Neuronal stem cell (in vitro differentiated cells): ENCODE data around the gene NR1D2.

Experiments used
- DNase-seq: peaks from one replicate; pipeline ENCODE4 v3.0.0-alpha.2; 2013; ENCODE audit warnings: low spot score
- H2AFZ ChIP-seq: one replicate; pipeline ENCODE4 v1.6.1; 2013; ENCODE audit warnings: mild to moderate bottlenecking, low read length, inconsistent platforms
- H2AK5ac ChIP-seq: 2 replicates; pipeline ENCODE4 v1.6.1; 2013; ENCODE audit warnings: low read depth, mild to moderate bottlenecking, inconsistent platforms, low read length, moderate library complexity, mixed read lengths
- H2BK120ac ChIP-seq: 2 replicates; pipeline ENCODE4 v1.6.1; 2013; ENCODE audit warnings: low read depth, mild to moderate bottlenecking, inconsistent platforms, low read length, moderate library complexity, mixed read lengths
- H2BK12ac ChIP-seq: one replicate; pipeline ENCODE4 v1.6.1; 2013; ENCODE audit warnings: low read length, inconsistent platforms
- H2BK15ac ChIP-seq: 2 replicates; pipeline ENCODE4 v1.6.1; 2013; ENCODE audit warnings: mild to moderate bottlenecking, low read length, inconsistent platforms, mixed read lengths
- H2BK5ac ChIP-seq: one replicate; pipeline ENCODE4 v1.6.1; 2013; ENCODE audit warnings: inconsistent platforms, mild to moderate bottlenecking, low read length, moderate library complexity
- H3K14ac ChIP-seq: one replicate; pipeline ENCODE4 v1.6.1; 2013; ENCODE audit warnings: low read length, inconsistent platforms
- H3K18ac ChIP-seq: 2 replicates; pipeline ENCODE4 v1.6.1; 2013; ENCODE audit warnings: low read length, inconsistent platforms
- H3K23ac ChIP-seq: 2 replicates; pipeline ENCODE4 v1.6.1; 2013; ENCODE audit warnings: low read depth, mild to moderate bottlenecking, mixed read lengths, low read length, inconsistent platforms; ENCODE audit not compliant: poor library complexity
- H3K27ac ChIP-seq: replicated peaks from 3 replicates; pipeline ENCODE4 v1.5.1; 2013; ENCODE audit warnings: low read length, inconsistent platforms
- H3K27me3 ChIP-seq, 3 experiments: 2 replicates each; pipeline ENCODE4 v1.6.1; 2013; ENCODE audit warnings: low read length in 3 of 3, mild to moderate bottlenecking in 2 of 3, inconsistent platforms in 1 of 3, low read depth in 1 of 3, mixed read lengths in 1 of 3, moderate library complexity in 1 of 3; ENCODE audit not compliant: control insufficient read depth in 3 of 3, insufficient read depth in 3 of 3
- H3K36me3 ChIP-seq, 2 donors: replicated peaks in 1 of 2; 2 replicates each; pipeline ENCODE4 v1.6.1; 2013; ENCODE audit warnings: low read length in 2 of 2; ENCODE audit not compliant: control insufficient read depth in 2 of 2, insufficient read depth in 2 of 2
- H3K4ac ChIP-seq: 2 replicates; pipeline ENCODE4 v1.6.1; 2013; ENCODE audit warnings: inconsistent platforms, mild to moderate bottlenecking, low read length, moderate library complexity
- H3K4me1 ChIP-seq, 2 donors: 1 replicate in 1 of 2; 2 replicates in 1 of 2; pipeline ENCODE4 v1.6.1; 2013; ENCODE audit warnings: low read length in 2 of 2, low read depth in 1 of 2; ENCODE audit not compliant: control insufficient read depth in 2 of 2, insufficient read depth in 1 of 2
- H3K4me2 ChIP-seq: one replicate; pipeline ENCODE4 v1.6.1; 2013; ENCODE audit warnings: mild to moderate bottlenecking, low read length, inconsistent platforms; ENCODE audit not compliant: insufficient read depth, poor library complexity, severe bottlenecking
- H3K4me3 ChIP-seq, 2 donors: 2 replicates each; pipeline ENCODE4 v1.5.1; 2013; ENCODE audit warnings: low read length in 2 of 2, mild to moderate bottlenecking in 2 of 2, inconsistent platforms in 1 of 2, moderate library complexity in 1 of 2
- H3K79me1 ChIP-seq: one replicate; pipeline ENCODE4 v1.6.1; 2013; ENCODE audit warnings: low read depth, mild to moderate bottlenecking, inconsistent platforms, low read length, moderate library complexity
- H3K9ac ChIP-seq: one replicate; pipeline ENCODE4 v1.6.1; 2013; ENCODE audit warnings: mild to moderate bottlenecking, low read depth, low read length, inconsistent platforms; ENCODE audit not compliant: poor library complexity
- H3K9me3 ChIP-seq, 2 donors: replicated peaks in 1 of 2; 2 replicates each; pipeline versions ENCODE3 to v1.6.1; 2013; ENCODE audit warnings: low read length in 2 of 2, mild to moderate bottlenecking in 2 of 2, inconsistent platforms in 1 of 2, low read depth in 1 of 2, mixed read lengths in 1 of 2, moderate library complexity in 1 of 2; ENCODE audit not compliant: control insufficient read depth in 2 of 2, insufficient read depth in 1 of 2
- H4K8ac ChIP-seq: one replicate; pipeline ENCODE4 v1.6.1; 2013; ENCODE audit warnings: low read depth, mild to moderate bottlenecking, inconsistent platforms, low read length, moderate library complexity
- H4K91ac ChIP-seq: one replicate; pipeline ENCODE4 v1.6.1; 2013; ENCODE audit warnings: low read length, low read depth, mild to moderate bottlenecking, inconsistent platforms; ENCODE audit not compliant: poor library complexity
- WGBS, 2 donors: extraction: QIAGEN DNeasy Blood & Tissue Kit; methylation state at CpG; one replicate each; pipeline ENCODE4 v1.1.7; 2013; ENCODE audit warnings: missing lambda C conversion rate in 2 of 2, mixed read lengths in 1 of 2; ENCODE audit not compliant: insufficient read length in 2 of 2, insufficient replicate concordance in 1 of 2; ENCODE audit errors: extremely low coverage in 2 of 2; 5-methylcytosine and 5-hydroxymethylcytosine counted together

NR1D2 gene

GRCh38 chr3:23984934-23985333 is 39.8 kb downstream of the NR1D2 start:
- no peak overlapping the region for H3K14ac ChIP-seq
- no peak overlapping the region for H2BK5ac ChIP-seq
- no peak overlapping the region for H3K4me2 ChIP-seq
- no peak overlapping the region for H4K91ac ChIP-seq
- no peak overlapping the region for H3K4ac ChIP-seq
- WGBS, 2 donors: no CpG with 5 or more reads among the region's 3 CpGs
- no peak overlapping the region for H2AFZ ChIP-seq
- no peak overlapping the region for H4K8ac ChIP-seq
- H3K18ac ChIP-seq: no peak overlapping the region
- DNase-seq: no peak
- no peaks in the 10 kb centered on the region for H3K4me1 ChIP-seq
- H3K9ac ChIP-seq: no peak overlapping the region
- peaks cover 0 to 3% of the 10 kb centered on the region in 2 donors for H3K36me3 ChIP-seq
- no peak overlapping the region for H2BK15ac ChIP-seq
- H2BK120ac ChIP-seq: no peak overlapping the region
- no peak overlapping the region for H2BK12ac ChIP-seq
- peaks cover 4 to 9% of the 10 kb centered on the region in 2 donors for H3K9me3 ChIP-seq
- no peaks in the 10 kb centered on the region for H3K27me3 ChIP-seq
- H2AK5ac ChIP-seq: no peak overlapping the region
- no peak overlapping the region for H3K4me3 ChIP-seq
- H3K23ac ChIP-seq: no peak overlapping the region
- no peaks in the 10 kb centered on the region for H3K79me1 ChIP-seq
- H3K27ac ChIP-seq: no peak overlapping the region

- Histone ChIP-seq H3K14ac (no peak overlapping the region), H3K27me3 (no peaks in the 10 kb centered on the region), H3K23ac (no peak overlapping the region), H3K4me2 (no peak overlapping the region), H3K79me1 (no peaks in the 10 kb centered on the region), H2BK12ac (no peak overlapping the region), H2AK5ac (no peak overlapping the region), H3K27ac (no peak overlapping the region), H3K9me3 (peaks cover 4 to 9% of the 10 kb centered on the region in 2 donors), H3K9ac (no peak overlapping the region), H2AFZ (no peak overlapping the region), H3K4ac (no peak overlapping the region), H4K91ac (no peak overlapping the region), H2BK5ac (no peak overlapping the region), H3K36me3 (no peaks in the 10 kb centered on the region), H2BK120ac (no peak overlapping the region), H3K4me1 (peaks cover 2 to 4% of the 10 kb centered on the region in 2 donors), H3K18ac (no peak overlapping the region), H4K8ac (no peak overlapping the region), H3K4me3 (no peak overlapping the region), H2BK15ac (no peak overlapping the region)
- WGBS, 2 donors: no CpG with 5 or more reads among the region's 1 CpG
- DNase-seq: no peak
These were observed 40.9 kb downstream of the NR1D2 start for GRCh38 chr3:23985747-23986544.

GRCh38 chr3:23987356-23987755 is 42.3 kb downstream of the NR1D2 start:
- H3K9me3 ChIP-seq: no peaks in the 10 kb centered on the region
- no peak overlapping the region for H2BK5ac ChIP-seq
- H4K8ac ChIP-seq: no peak overlapping the region
- H3K27me3 ChIP-seq: no peaks in the 10 kb centered on the region
- no peak overlapping the region for H3K9ac ChIP-seq
- WGBS, 2 donors: no CpG with 5 or more reads among the region's 8 CpGs
- no peaks in the 10 kb centered on the region for H3K79me1 ChIP-seq
- no peak overlapping the region for H2AFZ ChIP-seq
- no peak overlapping the region for H3K4ac ChIP-seq
- H3K36me3 ChIP-seq: no peaks in the 10 kb centered on the region
- no peak overlapping the region for H3K4me3 ChIP-seq
- no peak overlapping the region for H3K27ac ChIP-seq
- H2BK120ac ChIP-seq: no peak overlapping the region
- peaks cover 11 to 14% of the 10 kb centered on the region in 2 donors for H3K4me1 ChIP-seq
- H3K23ac ChIP-seq: no peak overlapping the region
- H4K91ac ChIP-seq: no peak overlapping the region
- no peak for DNase-seq
- H2AK5ac ChIP-seq: no peak overlapping the region
- no peak overlapping the region for H2BK15ac ChIP-seq
- H2BK12ac ChIP-seq: no peak overlapping the region
- H3K14ac ChIP-seq: no peak overlapping the region
- H3K18ac ChIP-seq: no peak overlapping the region
- H3K4me2 ChIP-seq: no peak overlapping the region

GRCh38 chr3:23991306-23991682 is 46.2 kb downstream of the NR1D2 start:
- Histone ChIP-seq H2BK15ac (no peak overlapping the region), H3K18ac (no peak overlapping the region), H2AFZ (peak overlapping the region; percentile 77), H3K4me2 (no peak overlapping the region), H3K79me1 (no peaks in the 10 kb centered on the region), H3K27ac (no peak overlapping the region), H4K91ac (no peak overlapping the region), H3K27me3 (no peaks in the 10 kb centered on the region), H2BK120ac (no peak overlapping the region), H3K9me3 (no peaks in the 10 kb centered on the region), H3K4me1 (peaks cover 14 to 19% of the 10 kb centered on the region in 2 donors), H3K9ac (no peak overlapping the region), H3K23ac (no peak overlapping the region), H2BK12ac (no peak overlapping the region), H2AK5ac (no peak overlapping the region), H3K36me3 (no peaks in the 10 kb centered on the region), H3K14ac (no peak overlapping the region), H4K8ac (no peak overlapping the region), H3K4ac (no peak overlapping the region), H3K4me3 (no peak overlapping the region), H2BK5ac (no peak overlapping the region)
- no CpG with 5 or more reads among the region's 3 CpGs for WGBS, 2 donors
- DNase-seq: no peak
